MM.1S (cell line): ENCODE measurements around the gene VEZT.

Source experiments
- EZH2 ChIP-seq: fragments of 300-600 bp; sonication (generic); optimal IDR thresholded peaks from 2 replicates; pipeline ENCODE3; 2017; ENCODE audit warnings: low read depth, mild to moderate bottlenecking, antibody characterized with exemption, low read length, mixed read lengths
- TF ChIP-seq, protein P1 (sequence below): fragments of 300-600 bp; sonication (generic); IDR thresholded peaks from 2 replicates; pipeline ENCODE4 v1.5.1; 2016; ENCODE audit warnings: antibody characterized with exemption, low read length, mixed read lengths

DNA sequence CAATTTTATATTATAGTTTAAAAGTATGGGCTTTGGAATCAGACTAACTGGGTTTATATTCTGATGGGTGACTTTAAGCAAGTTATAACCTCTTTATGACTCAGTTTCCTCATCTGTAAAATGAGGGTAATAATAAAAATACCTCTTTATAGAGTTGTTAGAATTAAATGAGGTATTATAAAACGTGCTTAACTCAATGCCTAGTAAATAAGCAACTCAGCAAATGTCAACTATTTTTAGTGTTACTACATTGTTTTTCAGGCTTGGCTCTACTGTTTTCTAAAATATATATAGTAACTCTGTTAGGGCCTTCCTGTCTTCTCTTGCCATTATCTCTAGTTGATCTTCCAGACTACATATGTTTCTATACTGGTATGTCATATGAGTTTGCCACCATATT is 20.5 kb downstream of the VEZT start:
- no peak for TF ChIP-seq EZH2
- TF ChIP-seq, protein P1, sequence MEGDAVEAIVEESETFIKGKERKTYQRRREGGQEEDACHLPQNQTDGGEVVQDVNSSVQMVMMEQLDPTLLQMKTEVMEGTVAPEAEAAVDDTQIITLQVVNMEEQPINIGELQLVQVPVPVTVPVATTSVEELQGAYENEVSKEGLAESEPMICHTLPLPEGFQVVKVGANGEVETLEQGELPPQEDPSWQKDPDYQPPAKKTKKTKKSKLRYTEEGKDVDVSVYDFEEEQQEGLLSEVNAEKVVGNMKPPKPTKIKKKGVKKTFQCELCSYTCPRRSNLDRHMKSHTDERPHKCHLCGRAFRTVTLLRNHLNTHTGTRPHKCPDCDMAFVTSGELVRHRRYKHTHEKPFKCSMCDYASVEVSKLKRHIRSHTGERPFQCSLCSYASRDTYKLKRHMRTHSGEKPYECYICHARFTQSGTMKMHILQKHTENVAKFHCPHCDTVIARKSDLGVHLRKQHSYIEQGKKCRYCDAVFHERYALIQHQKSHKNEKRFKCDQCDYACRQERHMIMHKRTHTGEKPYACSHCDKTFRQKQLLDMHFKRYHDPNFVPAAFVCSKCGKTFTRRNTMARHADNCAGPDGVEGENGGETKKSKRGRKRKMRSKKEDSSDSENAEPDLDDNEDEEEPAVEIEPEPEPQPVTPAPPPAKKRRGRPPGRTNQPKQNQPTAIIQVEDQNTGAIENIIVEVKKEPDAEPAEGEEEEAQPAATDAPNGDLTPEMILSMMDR, result no peak
